ENCODE results near the gene CIPC. TPM values are rescaled to one million over a fixed set of nuclear protein-coding genes. Genes with fewer than 3 reads are reported as not detected.
A peak's percentile ranks its signal among the peaks of the same experiment; 100 is the strongest.

CIPC gene
- total RNA-seq, 2 experiments from 2014 or later, result 10.8 to 12.2 TPM

GRCh38 chr14:77105145-77105939 lies 7.3 kb downstream of the CIPC start:
- Mint-ChIP-seq H3K9me3 (no peaks in the 10 kb centered on the region), H3K4me3 (no peak overlapping the region), H3K27me3 (no peaks in the 10 kb centered on the region), H3K36me3 (peaks cover 9% of the 10 kb centered on the region), H3K27ac (no peak overlapping the region), H3K4me1 (peaks cover 3% of the 10 kb centered on the region)
- DNase-seq, result no peak

GRCh38 chr14:77106666-77107065 lies 8.6 kb downstream of the CIPC start:
- H3K27ac Mint-ChIP-seq, result no peak overlapping the region

GRCh38 chr14:77107228-77107627 lies 9.2 kb downstream of the CIPC start:
- Mint-ChIP-seq H3K27me3 (no peaks in the 10 kb centered on the region), H3K36me3 (peaks cover 10% of the 10 kb centered on the region), H3K9me3 (no peaks in the 10 kb centered on the region), H3K4me3 (no peak overlapping the region), H3K4me1 (no peaks in the 10 kb centered on the region), H3K27ac (no peak overlapping the region)
- DNase-seq, result no peak

More at GRCh38 chr14:77106666-77107065, 8.6 kb downstream of the CIPC start:
- H3K27me3 Mint-ChIP-seq, result no peaks in the 10 kb centered on the region
- H3K9me3 Mint-ChIP-seq, result no peaks in the 10 kb centered on the region
- H3K4me1 Mint-ChIP-seq, result no peaks in the 10 kb centered on the region
- H3K36me3 Mint-ChIP-seq, result peaks cover 10% of the 10 kb centered on the region
- no peak overlapping the region for H3K4me3 Mint-ChIP-seq
- DNase-seq, result no peak

- Mint-ChIP-seq H3K27ac (no peak overlapping the region), H3K36me3 (peaks cover 10% of the 10 kb centered on the region)
These were observed 10.7 kb downstream of the CIPC start for GRCh38 chr14:77108753-77109152.

GRCh38 chr14:77109656-77110055 lies 11.6 kb downstream of the CIPC start:
- Mint-ChIP-seq H3K27ac (no peak overlapping the region), H3K9me3 (no peaks in the 10 kb centered on the region), H3K36me3 (peaks cover 15% of the 10 kb centered on the region), H3K4me1 (no peaks in the 10 kb centered on the region), H3K4me3 (no peak overlapping the region), H3K27me3 (no peaks in the 10 kb centered on the region)
- DNase-seq, result no peak

More at GRCh38 chr14:77108753-77109152, 10.7 kb downstream of the CIPC start:
- Mint-ChIP-seq H3K4me1 (no peaks in the 10 kb centered on the region), H3K4me3 (no peak overlapping the region), H3K27me3 (no peaks in the 10 kb centered on the region), H3K9me3 (no peaks in the 10 kb centered on the region)
- no peak for DNase-seq

- Mint-ChIP-seq H3K27ac (no peak overlapping the region), H3K36me3 (peaks cover 22% of the 10 kb centered on the region), H3K27me3 (no peaks in the 10 kb centered on the region), H3K9me3 (no peaks in the 10 kb centered on the region), H3K4me1 (no peaks in the 10 kb centered on the region), H3K4me3 (no peak overlapping the region)
- no peak for DNase-seq
These were observed 12.2 kb downstream of the CIPC start for GRCh38 chr14:77110286-77110685.

GRCh38 chr14:77111021-77111420 lies 13.0 kb downstream of the CIPC start:
- peaks cover 22% of the 10 kb centered on the region for H3K36me3 Mint-ChIP-seq

GRCh38 chr14:77113644-77114043 lies 15.6 kb downstream of the CIPC start:
- Mint-ChIP-seq H3K27ac (no peak overlapping the region), H3K36me3 (peaks cover 17% of the 10 kb centered on the region), H3K9me3 (no peaks in the 10 kb centered on the region), H3K4me1 (no peaks in the 10 kb centered on the region), H3K27me3 (no peaks in the 10 kb centered on the region), H3K4me3 (no peak overlapping the region)
- no peak for DNase-seq

More at GRCh38 chr14:77111021-77111420, 13.0 kb downstream of the CIPC start:
- H3K27ac Mint-ChIP-seq, result no peak overlapping the region
- H3K4me3 Mint-ChIP-seq, result no peak overlapping the region
- DNase-seq, result no peak
- no peaks in the 10 kb centered on the region for H3K27me3 Mint-ChIP-seq
- no peaks in the 10 kb centered on the region for H3K9me3 Mint-ChIP-seq
- no peaks in the 10 kb centered on the region for H3K4me1 Mint-ChIP-seq

GRCh38 chr14:77114609-77115008 lies 16.6 kb downstream of the CIPC start:
- Mint-ChIP-seq H3K36me3 (peaks cover 17% of the 10 kb centered on the region), H3K4me3 (no peak overlapping the region)

GRCh38 chr14:77116172-77116817 lies 18.2 kb downstream of the CIPC start:
- H3K4me1 Mint-ChIP-seq, result peaks cover 8% of the 10 kb centered on the region
- no peak overlapping the region for H3K27ac Mint-ChIP-seq
- no peaks in the 10 kb centered on the region for H3K27me3 Mint-ChIP-seq
- no peak for DNase-seq
- H3K9me3 Mint-ChIP-seq, result no peaks in the 10 kb centered on the region
- H3K4me3 Mint-ChIP-seq, result no peak overlapping the region
- H3K36me3 Mint-ChIP-seq, result peaks cover 17% of the 10 kb centered on the region

More at GRCh38 chr14:77114609-77115008, 16.6 kb downstream of the CIPC start:
- no peak for DNase-seq
- no peaks in the 10 kb centered on the region for H3K27me3 Mint-ChIP-seq
- no peaks in the 10 kb centered on the region for H3K9me3 Mint-ChIP-seq
- no peak overlapping the region for H3K27ac Mint-ChIP-seq
- H3K4me1 Mint-ChIP-seq, result no peaks in the 10 kb centered on the region

- Mint-ChIP-seq H3K4me1 (peaks cover 13% of the 10 kb centered on the region), H3K9me3 (no peaks in the 10 kb centered on the region), H3K4me3 (no peak overlapping the region), H3K36me3 (peaks cover 13% of the 10 kb centered on the region), H3K27me3 (peaks cover 12% of the 10 kb centered on the region), H3K27ac (peak overlapping the region; percentile 16)
- no peak for DNase-seq
These were observed 21.8 kb downstream of the CIPC start for GRCh38 chr14:77119851-77120250.

GRCh38 chr14:77120771-77121743 lies 23.0 kb downstream of the CIPC start:
- no peak overlapping the region for H3K4me3 Mint-ChIP-seq
- peak overlapping the region; percentile 4 for H3K27ac Mint-ChIP-seq
- peaks cover 16% of the 10 kb centered on the region for H3K4me1 Mint-ChIP-seq
- no peaks in the 10 kb centered on the region for H3K9me3 Mint-ChIP-seq
- DNase-seq, result no peak
- H3K27me3 Mint-ChIP-seq, result peaks cover 22% of the 10 kb centered on the region
- peaks cover 8% of the 10 kb centered on the region for H3K36me3 Mint-ChIP-seq

- peaks cover 16% of the 10 kb centered on the region for H3K4me1 Mint-ChIP-seq
- no peak overlapping the region for H3K4me3 Mint-ChIP-seq
- DNase-seq, result no peak
- no peaks in the 10 kb centered on the region for H3K9me3 Mint-ChIP-seq
- no peak overlapping the region for H3K27ac Mint-ChIP-seq
- H3K27me3 Mint-ChIP-seq, result peaks cover 36% of the 10 kb centered on the region
- H3K36me3 Mint-ChIP-seq, result peaks cover 8% of the 10 kb centered on the region
These were observed 24.6 kb downstream of the CIPC start for GRCh38 chr14:77122526-77123125.

Measured in activated naive CD8-positive, alpha-beta T cell treated with anti-CD3 and anti-CD28 coated beads for 36 hours (primary cell).